HG03432 (cell line): Measurements from ENCODE around the gene PLCB2.
A peak's percentile ranks its signal among the peaks of the same experiment; 100 is the strongest.

ENCODE experiments used
- ATAC-seq: cut with Tn5 transposase; IDR thresholded peaks from one replicate; pipeline ENCODE4 v1.9.1; 2021; ENCODE audit warnings: mild to moderate bottlenecking, moderate library complexity; ENCODE audit not compliant: unreplicated experiment

PLCB2 gene

GRCh38 chr15:40328176-40328575 lies 20.4 kb upstream of the PLCB2 start:
- no peak for ATAC-seq

DNA sequence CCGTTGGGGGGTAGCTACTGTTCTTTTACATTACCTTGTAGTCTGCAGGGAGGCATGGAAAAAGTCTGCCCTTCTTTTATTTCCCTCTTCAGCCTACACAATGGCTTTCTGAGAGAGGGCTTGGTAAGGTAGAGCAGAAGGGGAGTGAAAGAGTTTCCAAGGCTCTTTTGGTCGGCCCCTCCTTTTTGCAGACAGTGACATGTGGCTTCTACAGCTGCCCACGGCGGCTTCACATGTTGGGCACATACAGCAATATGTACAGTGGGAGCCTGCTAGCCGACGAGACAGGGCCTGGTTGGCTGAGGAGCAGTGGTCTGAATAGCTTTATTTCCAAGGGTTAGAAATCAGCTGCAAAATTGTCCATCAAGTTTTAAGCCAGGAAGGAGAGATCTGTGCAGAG lies 19.7 kb upstream of the PLCB2 start:
- ATAC-seq: no peak

- ATAC-seq: no peak
Observed at GRCh38 chr15:40325700-40326099, 18.0 kb upstream of the PLCB2 start.

- no peak for ATAC-seq
Observed at GRCh38 chr15:40325188-40325587, 17.5 kb upstream of the PLCB2 start.

DNA sequence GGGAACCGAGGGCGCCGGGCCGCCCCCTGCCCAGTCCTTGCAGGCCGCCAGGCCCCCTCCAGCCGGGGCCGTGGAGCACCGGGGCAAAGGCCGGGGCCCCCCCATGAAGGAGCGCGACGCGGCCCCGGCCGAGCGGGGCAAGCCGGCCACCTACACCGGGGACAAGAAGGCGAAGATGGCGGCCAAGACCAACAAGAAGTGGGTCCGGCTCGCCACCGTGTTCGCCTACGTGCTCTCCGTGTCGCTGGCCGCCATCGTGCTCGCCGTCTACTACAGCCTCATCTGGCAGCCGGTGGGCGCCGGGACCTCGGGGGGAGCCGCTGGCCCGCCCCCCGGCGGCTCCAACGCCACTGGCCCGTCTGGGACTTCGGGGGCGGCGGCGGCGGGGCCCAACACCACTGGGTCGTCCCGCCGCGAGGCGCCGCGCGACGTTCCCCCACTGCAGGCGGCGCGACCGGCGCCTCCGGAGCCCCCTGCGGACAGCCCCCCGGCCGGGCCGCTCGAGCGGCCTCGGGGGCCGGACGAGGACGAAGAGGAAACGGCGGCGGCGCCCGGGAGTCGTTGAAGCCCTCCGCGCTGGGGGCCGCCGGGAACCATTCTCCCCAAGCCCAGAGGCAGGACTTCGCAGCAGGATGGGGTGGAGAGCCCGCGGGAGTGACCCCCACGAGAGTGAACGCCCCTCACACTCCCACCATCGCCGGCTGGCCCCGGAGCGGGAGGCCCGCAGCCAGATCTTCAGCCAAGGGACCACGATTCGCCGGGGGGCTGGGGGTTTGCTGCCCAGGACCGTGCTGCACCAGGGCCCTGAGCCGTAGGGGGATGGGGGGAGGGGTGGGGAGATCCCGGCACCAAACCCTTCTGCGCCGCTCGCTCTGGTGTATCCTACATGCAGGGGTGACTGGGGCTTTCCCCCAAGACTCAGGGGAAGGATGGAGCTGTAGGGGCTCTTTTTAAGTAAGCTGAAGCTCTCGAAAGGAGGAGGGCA lies 16.5 kb upstream of the PLCB2 start:
- peak; percentile 13 for ATAC-seq

DNA sequence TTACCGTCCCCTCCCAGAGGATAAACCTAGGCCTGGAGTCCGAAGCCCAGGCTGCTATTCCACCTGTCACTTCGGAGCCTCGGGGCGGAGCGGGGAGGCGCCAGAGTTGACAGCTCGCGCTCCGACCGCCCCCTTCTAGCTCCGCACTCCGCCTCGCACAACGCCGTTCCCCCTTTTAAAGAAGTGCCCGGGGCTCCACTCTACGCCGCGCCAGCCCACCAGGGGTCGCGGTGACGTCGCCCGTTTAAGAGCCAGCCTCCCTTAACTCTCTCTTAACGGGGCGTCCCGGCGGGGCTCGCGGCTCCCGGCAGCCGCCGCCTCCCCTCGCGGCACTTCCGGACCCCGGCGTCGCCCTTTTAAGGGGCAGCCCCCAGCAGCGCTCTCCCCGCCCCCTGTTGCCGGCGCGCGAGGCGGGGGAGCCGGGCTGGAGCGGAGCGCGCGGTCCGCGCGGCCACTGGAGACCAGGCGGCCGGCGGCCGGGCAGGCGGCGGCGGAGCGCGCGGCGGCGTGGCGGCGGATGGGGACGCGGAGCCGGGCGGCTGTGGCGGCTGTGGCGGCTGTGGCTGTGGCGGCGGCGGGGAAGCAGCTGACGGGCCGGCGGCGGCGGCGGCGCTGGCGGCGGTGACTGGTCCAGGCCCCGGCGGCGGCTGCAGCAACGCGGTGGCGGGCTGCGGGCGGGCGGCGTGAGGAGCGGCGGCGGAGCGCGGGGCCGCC lies 15.7 kb upstream of the PLCB2 start, which contains the start of gene INAFM2:
Gene INAFM2, plus strand, starts transcription at position 454 of the 714 bp plus-strand sequence. CDS start 364 bp downstream, outside the sequence.
- peak; percentile 92 for ATAC-seq

DNA sequence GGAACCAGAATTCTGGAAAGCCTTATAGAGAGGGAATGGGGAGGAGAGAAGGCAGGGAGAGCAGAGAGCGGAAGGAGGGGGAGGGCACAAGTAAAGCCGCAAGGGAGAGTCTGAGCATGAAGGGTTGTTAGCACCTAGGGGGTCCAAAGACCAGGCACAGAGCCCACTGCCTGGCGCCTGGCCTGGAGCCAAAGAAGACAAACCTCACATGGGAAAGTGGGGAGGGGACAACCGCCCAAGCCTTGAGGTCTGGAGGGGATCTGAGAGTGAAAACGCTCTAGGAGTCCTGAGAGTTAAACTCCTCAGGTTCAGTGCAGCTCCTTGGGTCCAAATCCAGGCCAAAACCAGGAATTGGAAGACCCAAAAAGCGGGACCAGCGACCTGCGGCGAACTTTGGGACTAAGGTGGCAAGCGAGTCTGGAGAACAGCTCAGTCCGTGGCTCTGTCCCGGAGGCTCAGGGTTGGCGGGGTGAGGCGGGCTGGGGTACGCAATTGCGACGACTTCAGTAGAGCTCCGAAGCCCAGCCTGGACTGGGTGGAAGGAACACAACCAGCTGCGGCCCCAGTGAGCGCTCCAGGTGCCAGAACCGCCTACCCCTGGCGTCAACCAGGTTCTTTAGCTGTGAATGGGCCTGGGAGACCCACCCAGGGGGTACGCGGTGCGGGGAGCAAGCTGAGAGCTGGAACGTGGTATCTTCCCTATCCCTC lies 14.9 kb upstream of the PLCB2 start:
- ATAC-seq: no peak

- ATAC-seq: no peak
Observed at GRCh38 chr15:40320931-40321371, 13.2 kb upstream of the PLCB2 start.

DNA sequence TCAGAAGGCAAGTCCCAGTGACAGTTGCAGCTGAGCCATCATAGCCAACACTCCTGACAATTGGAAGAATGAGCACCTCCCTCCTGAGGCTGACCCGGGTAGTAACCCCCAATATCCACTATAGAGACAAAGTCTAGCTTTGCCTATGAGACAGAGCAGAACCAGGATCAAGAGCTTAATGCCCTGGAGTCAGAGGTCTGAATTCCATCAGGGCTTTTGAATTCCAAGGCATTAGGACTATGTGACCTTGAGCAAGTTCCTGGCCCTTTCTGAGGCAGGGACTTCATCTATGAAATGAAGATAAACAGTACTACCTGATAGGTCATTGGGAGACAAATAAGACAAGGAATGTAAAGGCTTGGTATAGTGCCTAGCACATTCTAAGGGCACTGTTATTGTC lies 12.7 kb upstream of the PLCB2 start:
- ATAC-seq: no peak

DNA sequence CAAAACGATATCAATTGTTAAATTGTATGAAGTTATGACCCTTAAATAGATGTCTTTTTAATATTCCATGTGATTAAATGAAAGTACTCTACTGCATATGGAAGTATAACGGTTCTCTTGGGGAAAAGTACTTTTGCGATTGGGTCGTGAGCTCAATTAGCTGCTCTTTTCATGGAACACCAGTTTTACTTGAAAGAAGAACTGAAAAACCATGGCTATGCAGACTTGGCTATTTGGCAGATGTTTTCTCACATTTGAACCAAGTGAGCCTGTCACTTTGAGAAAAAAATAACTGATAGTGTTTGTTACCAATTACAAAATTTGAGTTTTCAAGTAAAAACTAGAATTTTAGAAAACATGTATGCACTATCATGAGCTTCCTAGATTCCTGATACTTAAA lies 9.8 kb upstream of the PLCB2 start:
- no peak for ATAC-seq

DNA sequence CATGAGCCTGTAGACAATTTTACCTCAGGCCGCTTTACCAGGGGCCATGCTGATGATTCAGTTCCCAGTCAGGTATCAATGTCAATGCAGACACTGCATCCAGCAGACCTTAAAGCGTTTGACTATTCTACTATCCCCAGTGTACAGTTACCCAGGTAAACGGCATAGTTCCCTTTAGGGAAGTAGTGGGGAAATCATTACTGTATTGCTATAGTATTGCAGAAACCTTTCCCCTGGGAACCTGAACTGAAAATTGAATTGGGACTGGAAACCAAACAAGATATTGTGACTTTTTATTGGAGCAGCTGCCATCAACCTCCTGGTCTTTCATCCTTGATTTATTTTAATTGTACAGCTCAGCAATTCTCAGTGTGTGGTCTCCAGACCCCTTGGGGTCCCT lies 9.2 kb upstream of the PLCB2 start:
- no peak for ATAC-seq

- ATAC-seq: no peak
Observed at GRCh38 chr15:40314723-40315276, 7.1 kb upstream of the PLCB2 start.

- no peak for ATAC-seq
Observed at GRCh38 chr15:40313531-40314398, 6.0 kb upstream of the PLCB2 start.

DNA sequence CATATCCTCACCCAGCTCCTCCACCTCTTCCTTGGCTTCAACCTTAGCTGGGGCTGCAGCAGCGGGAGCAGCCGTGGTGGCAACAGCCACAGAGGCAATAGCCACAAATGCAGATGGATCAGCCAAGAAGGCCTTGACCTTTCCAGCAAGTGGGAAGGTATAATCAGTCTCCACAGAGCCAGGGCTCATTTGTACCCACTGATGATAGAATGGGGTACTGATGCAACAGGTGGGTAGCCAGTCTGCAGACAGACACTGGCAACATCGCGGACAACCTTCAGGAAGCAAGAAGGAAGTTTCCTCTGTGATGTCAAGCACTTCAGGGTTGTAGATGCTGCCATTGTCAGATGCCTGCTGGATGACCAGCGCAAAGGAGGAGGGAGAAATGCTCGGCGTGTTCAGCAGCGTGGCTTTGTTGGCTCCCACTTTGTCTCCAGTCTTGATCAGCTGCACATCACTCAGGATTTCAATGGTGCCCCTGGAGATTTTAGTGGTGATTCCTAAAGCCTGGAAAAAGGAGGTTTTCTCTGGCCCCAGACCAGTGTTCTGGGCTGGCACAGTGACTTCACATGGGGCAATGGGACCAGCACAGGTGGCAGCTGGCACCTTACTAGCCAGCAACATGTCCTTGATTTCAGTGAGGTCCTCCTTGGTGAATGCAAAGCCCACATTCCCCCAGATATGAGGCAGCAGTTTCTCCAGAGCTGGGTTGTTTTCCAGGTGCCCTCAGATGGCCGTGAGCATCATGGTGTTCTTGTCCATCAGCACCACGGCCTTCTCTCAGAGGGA lies 4.8 kb upstream of the PLCB2 start:
- ATAC-seq: no peak

DNA sequence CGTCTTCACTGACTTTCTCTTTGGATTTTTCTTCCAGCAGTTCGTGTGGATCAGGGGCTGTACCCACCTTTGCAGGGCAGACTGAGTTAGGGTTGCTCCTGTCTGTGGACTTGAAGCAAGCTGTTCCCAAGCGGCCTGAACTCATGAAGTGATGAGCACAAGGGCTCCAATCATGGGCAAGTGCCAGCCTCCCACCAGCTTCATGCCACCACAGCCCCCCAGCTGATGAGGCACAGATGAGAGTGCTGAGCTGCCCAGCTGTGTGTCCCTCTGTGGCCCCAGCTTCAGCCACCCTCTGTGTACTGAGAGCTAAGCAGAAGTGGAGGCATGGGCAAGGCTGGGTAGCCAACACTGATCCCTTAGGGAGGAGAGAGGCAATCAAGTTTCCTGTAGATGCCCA lies 3.3 kb upstream of the PLCB2 start:
- no peak for ATAC-seq

DNA sequence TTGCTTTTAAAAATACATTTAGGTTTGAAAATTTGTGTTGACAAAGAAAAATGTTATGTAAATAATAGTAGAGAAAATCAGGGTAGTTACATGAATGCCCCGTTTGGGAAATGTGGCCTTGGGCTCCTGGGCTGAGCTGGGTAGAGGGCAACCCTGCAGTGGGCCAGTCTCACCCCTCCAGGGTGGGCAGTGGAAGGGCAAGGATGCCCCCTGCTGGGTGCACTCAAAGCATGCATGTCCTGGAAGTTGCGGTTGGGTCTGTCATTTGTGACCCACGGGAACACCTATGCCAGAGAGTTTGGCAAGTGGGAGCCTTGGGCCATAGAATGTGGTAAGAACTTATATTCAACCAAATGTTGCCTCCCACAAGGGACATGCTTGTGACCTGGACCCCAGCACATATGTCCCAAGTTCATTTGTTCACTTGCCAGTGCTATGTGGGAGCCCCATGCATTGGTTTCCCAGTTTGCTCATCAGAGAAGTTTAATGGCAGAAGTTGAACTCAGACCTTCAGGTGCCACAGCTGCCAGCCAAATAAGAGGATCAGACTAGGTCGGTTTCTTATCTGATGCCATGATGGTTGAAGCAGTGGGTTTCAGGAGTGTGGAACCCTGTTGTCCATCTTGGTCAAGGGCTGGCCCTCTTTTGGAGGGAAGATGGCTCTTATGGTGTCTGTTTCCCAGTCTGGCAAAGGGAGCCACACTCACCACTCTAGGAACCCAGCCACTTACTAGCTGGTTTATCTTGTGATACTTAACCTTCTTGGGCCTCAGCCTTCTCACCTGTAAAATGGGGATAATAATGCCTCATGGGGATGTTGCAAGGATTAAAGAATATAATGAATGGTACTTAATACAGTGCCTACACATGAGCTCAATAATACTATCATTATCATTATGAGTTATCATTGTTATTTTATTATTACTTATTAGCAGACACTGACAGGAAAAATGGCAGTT lies 2.5 kb upstream of the PLCB2 start:
- no peak for ATAC-seq

- no peak for ATAC-seq
Observed at GRCh38 chr15:40309344-40309862, 1.7 kb upstream of the PLCB2 start.

- no peak for ATAC-seq
Observed at GRCh38 chr15:40306908-40307307, 827 bp downstream of the PLCB2 start.
